ENCODE results near the gene TPK1. TPM values are rescaled to one million over a fixed set of nuclear protein-coding genes. Genes with fewer than 3 reads are reported as not detected.

The TPK1 gene
- total RNA-seq (2012; rRNA removed): 2.6 and 2.8 TPM in 2 replicates

DNA sequence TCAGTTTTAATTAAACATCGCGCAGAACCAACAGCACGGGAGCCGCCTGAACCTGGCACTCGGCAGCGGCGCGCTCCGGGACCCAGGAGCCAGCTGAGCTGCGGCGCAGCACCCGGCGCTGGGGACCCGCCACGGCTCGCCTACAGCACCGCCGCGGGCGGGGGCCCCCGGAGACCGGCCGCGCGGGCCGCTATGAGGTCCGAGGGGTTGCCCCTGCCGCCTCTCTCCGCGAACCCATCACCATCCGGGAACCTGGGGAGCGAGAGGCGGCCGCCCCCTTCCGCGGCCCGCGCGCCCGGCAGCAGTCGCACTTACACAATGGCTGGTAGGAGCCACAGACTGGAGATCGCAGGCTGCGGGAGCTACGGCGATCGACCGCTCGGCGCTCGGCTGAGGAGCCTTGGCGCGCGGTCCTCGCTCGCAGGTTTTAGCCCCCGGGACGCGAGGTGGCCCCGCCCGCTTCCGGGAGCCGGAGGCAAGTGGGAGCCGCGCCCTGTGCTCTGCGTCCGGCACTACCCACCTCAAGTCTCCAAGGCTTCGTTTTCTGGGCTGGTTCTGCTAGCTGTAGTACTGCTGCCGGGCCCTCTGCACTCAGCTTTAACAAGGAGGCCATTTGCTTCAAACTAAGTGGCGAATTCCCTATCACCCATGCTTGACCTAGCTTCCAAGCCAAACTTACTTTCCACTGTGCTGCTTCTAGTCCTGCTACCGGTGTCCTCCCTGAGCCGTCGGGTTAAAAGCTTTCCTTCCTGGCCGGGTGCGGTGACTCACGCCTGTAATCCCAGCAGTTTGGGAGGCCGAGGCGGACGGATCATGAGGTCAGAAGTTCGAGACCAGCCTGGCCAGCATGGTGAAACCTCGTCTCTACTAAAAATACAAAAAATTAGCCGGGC, at the start of gene TPK1:
Gene TPK1 (minus strand): TSS at position 402 of the 893 bp plus-strand sequence. CDS start 451 bp downstream, outside the sequence.
- Histone ChIP-seq H3K4me2 (ENCODE audit: low read length) (peak within 1 kb of the TSS; percentile 90), H3K36me3 (ENCODE audit: insufficient read depth, low read length) (no peaks in the 10 kb centered on the region), H3K9ac (ENCODE audit: low read depth, low read length) (peak within 1 kb of the TSS; percentile 80), H3K4me3 (ENCODE audit: low read length) (peak within 1 kb of the TSS; percentile 73), H3K9me3 (replicated peaks; ENCODE audit: low read length) (no peaks in the 10 kb centered on the region), H3K4me1 (ENCODE audit: control insufficient read depth, insufficient read depth, low read length) (peaks cover 10% of the 10 kb centered on the region), H3K27me3 (ENCODE audit: control insufficient read depth, insufficient read depth, low read length) (no peaks in the 10 kb centered on the region)

DNA sequence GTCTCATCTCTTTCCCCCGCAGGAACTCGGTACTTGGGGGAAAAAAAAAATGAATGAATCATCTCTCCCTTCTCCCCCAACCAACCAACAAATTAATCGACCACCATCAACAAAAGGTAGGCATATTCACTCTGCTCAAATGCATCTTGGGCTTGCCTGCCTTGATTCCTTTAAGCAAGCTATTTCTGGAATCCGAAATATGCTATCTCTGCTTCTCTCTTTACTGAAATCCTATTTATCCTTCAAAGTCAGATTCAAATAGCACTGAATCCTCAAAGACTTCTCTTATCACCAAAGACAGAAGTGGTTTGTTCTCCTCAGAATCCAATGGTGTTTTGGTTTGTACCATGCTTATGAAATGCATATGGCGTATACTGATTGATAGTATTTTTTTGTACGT, 49.6 kb upstream of the TPK1 start:
- Histone ChIP-seq H3K4me3 (ENCODE audit: low read length) (no peak overlapping the region), H3K9ac (ENCODE audit: low read depth, low read length) (no peak overlapping the region), H3K4me2 (ENCODE audit: low read length) (no peak overlapping the region), H3K9me3 (replicated peaks; ENCODE audit: low read length) (no peaks in the 10 kb centered on the region), H3K27me3 (ENCODE audit: control insufficient read depth, insufficient read depth, low read length) (no peaks in the 10 kb centered on the region), H3K36me3 (ENCODE audit: insufficient read depth, low read length) (no peaks in the 10 kb centered on the region), H3K4me1 (ENCODE audit: control insufficient read depth, insufficient read depth, low read length) (no peaks in the 10 kb centered on the region)

DNA sequence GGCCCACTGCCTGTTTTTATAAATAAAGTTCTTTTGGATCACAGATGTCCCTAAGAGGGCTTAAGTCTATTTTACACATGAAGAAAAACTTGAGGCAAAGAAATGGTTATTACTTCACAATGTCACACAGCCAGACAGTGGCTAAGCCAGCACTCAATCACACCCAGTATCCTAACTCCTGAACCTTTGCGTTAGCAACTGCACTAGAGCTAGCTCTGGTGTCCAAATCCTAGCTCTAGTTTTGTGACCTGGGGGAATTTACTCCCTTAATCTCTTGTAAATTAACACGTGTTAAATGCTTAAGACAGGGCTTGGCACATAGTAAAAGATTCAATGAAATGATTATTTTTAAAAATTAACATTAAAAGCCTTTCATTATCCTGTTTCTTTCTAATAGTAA, 49.0 kb upstream of the TPK1 start:
- Histone ChIP-seq H3K27me3 (ENCODE audit: control insufficient read depth, insufficient read depth, low read length) (no peaks in the 10 kb centered on the region), H3K9ac (ENCODE audit: low read depth, low read length) (no peak overlapping the region), H3K4me3 (ENCODE audit: low read length) (no peak overlapping the region), H3K9me3 (replicated peaks; ENCODE audit: low read length) (no peaks in the 10 kb centered on the region), H3K4me1 (ENCODE audit: control insufficient read depth, insufficient read depth, low read length) (no peaks in the 10 kb centered on the region), H3K36me3 (ENCODE audit: insufficient read depth, low read length) (no peaks in the 10 kb centered on the region), H3K4me2 (ENCODE audit: low read length) (no peak overlapping the region)

DNA sequence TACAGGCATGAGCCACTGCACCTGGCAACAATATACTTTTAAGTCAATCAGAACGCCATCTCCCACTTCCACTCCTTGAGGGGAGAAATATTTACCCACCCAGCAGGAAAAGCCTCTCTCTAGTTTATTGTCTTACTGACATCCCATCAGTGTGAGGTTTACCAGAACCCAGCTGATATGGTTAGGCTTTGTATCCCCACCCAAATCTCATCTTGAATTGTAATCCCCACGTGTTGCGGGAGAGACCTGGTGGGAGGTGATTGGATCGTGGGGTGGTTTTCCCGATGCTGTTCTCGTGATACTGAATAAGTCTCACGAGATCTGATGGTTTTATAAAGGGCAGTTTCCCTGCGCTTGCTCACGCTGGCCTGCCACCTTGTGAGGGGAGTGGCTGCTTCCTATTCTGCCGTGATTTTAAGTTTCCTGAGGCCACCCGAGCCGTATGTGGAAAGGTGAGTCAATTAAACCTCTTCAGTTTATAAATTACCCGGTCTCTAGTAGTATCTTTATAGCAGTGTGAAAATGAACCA, 37.5 kb upstream of the TPK1 start:
- Histone ChIP-seq H3K9ac (ENCODE audit: low read depth, low read length) (no peak overlapping the region), H3K4me1 (ENCODE audit: control insufficient read depth, insufficient read depth, low read length) (no peaks in the 10 kb centered on the region), H3K27me3 (ENCODE audit: control insufficient read depth, insufficient read depth, low read length) (no peaks in the 10 kb centered on the region), H3K4me2 (ENCODE audit: low read length) (no peak overlapping the region), H3K36me3 (ENCODE audit: insufficient read depth, low read length) (no peaks in the 10 kb centered on the region), H3K9me3 (replicated peaks; ENCODE audit: low read length) (no peaks in the 10 kb centered on the region), H3K4me3 (ENCODE audit: low read length) (no peak overlapping the region)

DNA sequence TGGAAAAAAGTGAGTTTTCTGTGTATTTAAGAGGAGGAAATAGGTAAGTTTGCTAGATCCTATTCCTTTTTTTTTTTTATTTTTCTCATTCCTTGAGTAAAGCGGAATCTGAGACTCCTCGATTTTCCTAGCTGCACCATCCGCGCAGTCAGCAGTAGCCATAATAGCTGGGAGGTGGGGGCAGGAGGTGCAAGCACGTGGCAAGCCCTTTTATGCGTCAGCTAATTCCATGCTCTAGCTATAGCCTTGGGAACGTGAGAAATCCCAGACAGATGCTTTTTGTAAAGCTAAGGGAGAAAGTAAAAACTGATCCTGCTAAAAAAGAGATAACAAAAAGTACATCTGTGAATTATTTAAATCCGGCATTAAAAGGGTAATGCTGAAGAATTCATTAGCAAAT, 33.2 kb upstream of the TPK1 start:
- Histone ChIP-seq H3K27me3 (ENCODE audit: control insufficient read depth, insufficient read depth, low read length) (no peaks in the 10 kb centered on the region), H3K4me2 (ENCODE audit: low read length) (no peak overlapping the region), H3K9me3 (replicated peaks; ENCODE audit: low read length) (no peaks in the 10 kb centered on the region), H3K9ac (ENCODE audit: low read depth, low read length) (no peak overlapping the region), H3K36me3 (ENCODE audit: insufficient read depth, low read length) (no peaks in the 10 kb centered on the region), H3K4me1 (ENCODE audit: control insufficient read depth, insufficient read depth, low read length) (no peaks in the 10 kb centered on the region), H3K4me3 (ENCODE audit: low read length) (no peak overlapping the region)

DNA sequence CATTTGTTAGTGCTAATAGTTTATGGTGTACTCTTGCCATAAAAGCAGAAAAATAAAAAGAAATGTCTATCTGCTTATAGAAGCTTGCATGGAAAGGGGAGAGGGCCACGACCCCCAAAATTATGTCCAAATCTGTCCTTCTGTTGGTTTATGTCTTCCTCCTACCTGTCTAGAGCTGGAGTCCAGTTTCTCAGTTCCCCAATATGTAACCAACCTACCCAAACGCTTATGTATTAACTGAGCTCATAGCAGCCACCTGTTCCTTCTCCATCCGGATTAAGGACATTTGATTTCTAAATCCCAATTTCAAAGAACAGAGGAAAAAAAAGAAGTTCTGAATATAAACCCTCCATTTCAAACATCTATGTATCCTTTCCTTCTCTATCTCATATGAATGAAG, 30.3 kb upstream of the TPK1 start:
- H3K4me3 ChIP-seq (ENCODE audit: low read length): no peak overlapping the region
- H3K4me1 ChIP-seq (ENCODE audit: control insufficient read depth, insufficient read depth, low read length): no peaks in the 10 kb centered on the region
- no peak overlapping the region for H3K4me2 ChIP-seq (ENCODE audit: low read length)
- no peaks in the 10 kb centered on the region for H3K9me3 ChIP-seq (replicated peaks; ENCODE audit: low read length)
- no peak overlapping the region for H3K9ac ChIP-seq (ENCODE audit: low read depth, low read length)
- H3K36me3 ChIP-seq (ENCODE audit: insufficient read depth, low read length): no peaks in the 10 kb centered on the region
- no peaks in the 10 kb centered on the region for H3K27me3 ChIP-seq (ENCODE audit: control insufficient read depth, insufficient read depth, low read length)

DNA sequence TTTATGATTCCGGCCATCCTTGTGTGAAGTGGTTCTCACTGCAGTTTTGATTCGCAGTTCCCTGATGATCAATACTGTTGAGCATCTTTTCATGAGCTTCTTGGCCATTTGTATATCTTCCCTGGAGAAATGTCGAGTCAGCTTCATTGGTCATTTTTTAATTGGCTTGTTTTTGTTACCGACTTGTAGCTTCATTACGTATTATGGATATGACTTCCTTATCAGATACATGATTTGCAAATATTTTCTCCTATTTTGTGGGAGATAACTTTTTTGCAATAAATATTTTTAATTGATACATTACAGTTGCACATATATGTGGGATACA, 27.4 kb upstream of the TPK1 start:
- Histone ChIP-seq H3K4me2 (ENCODE audit: low read length) (no peak overlapping the region), H3K9ac (ENCODE audit: low read depth, low read length) (no peak overlapping the region), H3K36me3 (ENCODE audit: insufficient read depth, low read length) (no peaks in the 10 kb centered on the region), H3K9me3 (replicated peaks; ENCODE audit: low read length) (no peaks in the 10 kb centered on the region), H3K4me3 (ENCODE audit: low read length) (no peak overlapping the region), H3K4me1 (ENCODE audit: control insufficient read depth, insufficient read depth, low read length) (no peaks in the 10 kb centered on the region), H3K27me3 (ENCODE audit: control insufficient read depth, insufficient read depth, low read length) (no peaks in the 10 kb centered on the region)

DNA sequence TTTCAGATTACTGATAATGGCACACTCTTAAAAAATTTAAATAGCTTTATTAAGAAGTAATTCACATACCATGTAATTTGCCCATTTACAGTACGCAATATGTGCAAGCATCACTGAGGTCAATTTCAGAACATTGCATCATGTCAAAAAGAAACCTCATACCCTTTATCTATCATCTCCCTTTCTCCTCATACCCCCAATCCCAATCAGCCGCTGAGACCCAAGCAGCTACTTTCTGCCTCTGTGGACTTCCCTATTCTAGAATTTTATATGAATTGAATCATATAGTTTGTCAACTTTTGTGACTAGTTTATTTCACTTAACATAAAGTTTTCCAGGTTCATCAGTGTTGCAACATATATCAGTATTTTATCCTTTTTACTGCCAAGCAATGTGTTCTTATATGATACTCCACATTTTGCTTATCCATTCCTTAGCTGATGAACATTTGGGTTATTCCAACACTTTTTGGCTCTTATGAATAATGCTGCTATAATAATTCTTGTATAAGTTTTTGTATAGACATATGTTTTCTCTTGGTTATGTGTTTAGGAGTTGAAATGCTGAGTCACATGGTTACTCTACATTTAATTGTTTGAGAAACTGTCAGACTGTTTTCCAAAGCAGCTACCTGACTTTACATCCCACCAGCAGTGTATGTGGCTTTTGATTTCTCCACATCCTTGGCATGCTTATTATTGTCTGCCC, 26.9 kb upstream of the TPK1 start:
- no peaks in the 10 kb centered on the region for H3K36me3 ChIP-seq (ENCODE audit: insufficient read depth, low read length)
- H3K9ac ChIP-seq (ENCODE audit: low read depth, low read length): no peak overlapping the region
- no peak overlapping the region for H3K4me3 ChIP-seq (ENCODE audit: low read length)
- H3K27me3 ChIP-seq (ENCODE audit: control insufficient read depth, insufficient read depth, low read length): no peaks in the 10 kb centered on the region
- no peak overlapping the region for H3K4me2 ChIP-seq (ENCODE audit: low read length)
- no peaks in the 10 kb centered on the region for H3K9me3 ChIP-seq (replicated peaks; ENCODE audit: low read length)
- no peaks in the 10 kb centered on the region for H3K4me1 ChIP-seq (ENCODE audit: control insufficient read depth, insufficient read depth, low read length)

DNA sequence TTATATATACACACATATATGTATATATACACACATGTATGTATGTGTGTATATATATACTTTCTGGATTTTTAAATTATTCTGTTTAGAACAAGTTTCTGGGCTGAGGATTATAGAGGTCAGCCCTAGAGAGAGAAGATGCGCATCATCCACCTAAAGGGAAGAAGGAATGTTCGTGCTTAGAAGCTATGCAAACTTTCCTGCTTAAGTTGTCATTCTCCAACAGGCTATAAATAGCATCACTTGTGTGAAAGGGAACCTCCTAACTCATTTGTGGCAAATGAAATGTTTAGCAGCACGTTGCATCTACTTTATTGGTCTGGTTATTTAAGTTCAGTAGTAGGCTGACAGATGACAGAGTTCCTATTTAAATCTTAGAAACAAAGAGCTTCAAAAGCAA, 23.9 kb upstream of the TPK1 start:
- no peak overlapping the region for H3K9ac ChIP-seq (ENCODE audit: low read depth, low read length)
- H3K4me1 ChIP-seq (ENCODE audit: control insufficient read depth, insufficient read depth, low read length): no peaks in the 10 kb centered on the region
- H3K27me3 ChIP-seq (ENCODE audit: control insufficient read depth, insufficient read depth, low read length): no peaks in the 10 kb centered on the region
- H3K9me3 ChIP-seq (replicated peaks; ENCODE audit: low read length): no peaks in the 10 kb centered on the region
- no peak overlapping the region for H3K4me2 ChIP-seq (ENCODE audit: low read length)
- H3K36me3 ChIP-seq (ENCODE audit: insufficient read depth, low read length): no peaks in the 10 kb centered on the region
- no peak overlapping the region for H3K4me3 ChIP-seq (ENCODE audit: low read length)

DNA sequence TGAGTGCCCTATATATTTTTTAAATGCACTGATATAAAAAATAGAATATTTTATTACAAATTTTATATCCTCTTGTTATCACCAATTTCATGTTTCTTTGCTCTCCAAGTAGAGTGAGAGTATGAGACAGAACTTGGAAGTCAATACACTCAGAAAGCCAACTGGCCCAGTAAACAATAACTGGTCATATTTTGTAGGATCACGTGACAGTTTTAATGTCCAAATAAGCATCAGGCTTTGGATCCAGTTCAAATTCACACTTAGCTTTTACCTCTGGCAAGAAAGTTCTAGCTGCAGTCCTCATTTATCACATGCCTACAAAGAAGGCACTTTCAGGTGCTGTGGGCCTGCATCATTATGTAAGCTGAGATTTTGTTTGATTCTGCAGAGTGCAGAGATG, 21.6 kb upstream of the TPK1 start:
- Histone ChIP-seq H3K4me2 (ENCODE audit: low read length) (no peak overlapping the region), H3K27me3 (ENCODE audit: control insufficient read depth, insufficient read depth, low read length) (no peaks in the 10 kb centered on the region), H3K4me1 (ENCODE audit: control insufficient read depth, insufficient read depth, low read length) (no peaks in the 10 kb centered on the region), H3K9ac (ENCODE audit: low read depth, low read length) (no peak overlapping the region), H3K9me3 (replicated peaks; ENCODE audit: low read length) (no peaks in the 10 kb centered on the region), H3K4me3 (ENCODE audit: low read length) (no peak overlapping the region), H3K36me3 (ENCODE audit: insufficient read depth, low read length) (no peaks in the 10 kb centered on the region)

DNA sequence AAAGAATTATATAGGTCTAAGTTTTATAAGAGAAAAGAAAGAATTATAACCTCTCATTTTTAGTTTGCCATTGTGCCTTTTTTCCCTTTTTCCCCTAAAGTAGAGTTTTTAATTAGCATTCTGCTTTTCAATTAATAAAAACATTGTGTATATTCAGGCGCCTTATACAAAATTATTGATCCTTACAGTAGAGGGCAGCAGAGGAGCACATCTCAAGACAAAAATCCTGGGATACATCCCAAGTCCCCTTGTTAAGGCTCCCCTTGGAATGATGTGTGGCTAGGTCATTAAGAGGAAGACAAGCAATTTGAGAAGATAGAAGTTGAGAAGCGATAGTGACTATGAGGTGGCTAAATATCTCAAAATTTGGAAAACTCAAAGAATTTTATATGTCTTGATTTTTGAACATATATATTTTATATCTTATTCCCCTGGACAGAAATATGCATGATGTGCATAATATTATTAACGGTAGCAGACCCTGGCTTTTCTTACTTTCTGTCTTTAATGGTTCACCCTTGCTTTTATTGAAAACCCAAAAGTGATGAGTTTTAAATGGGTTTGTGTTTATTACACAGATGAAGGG, 19.1 kb upstream of the TPK1 start:
- Histone ChIP-seq H3K4me1 (ENCODE audit: control insufficient read depth, insufficient read depth, low read length) (no peaks in the 10 kb centered on the region), H3K9me3 (replicated peaks; ENCODE audit: low read length) (no peaks in the 10 kb centered on the region), H3K27me3 (ENCODE audit: control insufficient read depth, insufficient read depth, low read length) (no peaks in the 10 kb centered on the region), H3K4me2 (ENCODE audit: low read length) (no peak overlapping the region), H3K9ac (ENCODE audit: low read depth, low read length) (no peak overlapping the region), H3K36me3 (ENCODE audit: insufficient read depth, low read length) (no peaks in the 10 kb centered on the region), H3K4me3 (ENCODE audit: low read length) (no peak overlapping the region)

All from skeletal muscle satellite cell (primary cell).